ENCODE results near the gene RAB27A. TPM values are rescaled to one million over a fixed set of nuclear protein-coding genes. Genes with fewer than 3 reads are reported as not detected.
A peak's percentile ranks its signal among the peaks of the same experiment; 100 is the strongest.

RAB27A gene
- total and polyA plus RNA-seq, 9 of the 15 experiments (the other 6 are each of a cell fraction or from before 2014, with no cell fraction given): 31.5 to 171 (median 80.4) TPM

GRCh38 chr15:55318588-55319494 lies 29.2 kb upstream of the RAB27A start, which contains the start of the genes PIGB and PIGBOS1 (continued):
- no peak; the same call in none of the 2 replicates for TF ChIP-seq MGA (IDR thresholded peaks at IDR 0.05)
- TF ChIP-seq NR1H2 (CRISPR knock-in tag; IDR thresholded peaks at IDR 0.05): no peak
- TF ChIP-seq, protein P1, sequence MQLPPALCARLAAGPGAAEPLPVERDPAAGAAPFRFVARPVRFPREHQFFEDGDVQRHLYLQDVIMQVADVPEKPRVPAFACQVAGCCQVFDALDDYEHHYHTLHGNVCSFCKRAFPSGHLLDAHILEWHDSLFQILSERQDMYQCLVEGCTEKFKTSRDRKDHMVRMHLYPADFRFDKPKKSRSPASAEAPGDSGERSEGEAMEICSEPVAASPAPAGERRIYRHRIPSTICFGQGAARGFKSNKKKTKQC (CRISPR knock-in tag; IDR thresholded peaks at IDR 0.05): peak; percentile 52; the same call in 1 of the 2 replicates
- no peak for TF ChIP-seq ZNF655 (CRISPR knock-in tag; IDR thresholded peaks at IDR 0.05)
- TF ChIP-seq ZNF518B (CRISPR knock-in tag; IDR thresholded peaks at IDR 0.05): no peak
- TF ChIP-seq ZNF217 (CRISPR knock-in tag; IDR thresholded peaks at IDR 0.05): no peak
- TF ChIP-seq YY1 (IDR thresholded peaks at IDR 0.05; ENCODE audit: borderline replicate concordance in 1 of 3, control insufficient read depth in 1 of 3, extremely low read depth in 1 of 3, insufficient read depth in 3 of 3, insufficient read length in 1 of 3, insufficient replicate concordance in 2 of 3, low read depth in 1 of 3, low read length in 2 of 3): peak in 2 of 3 experiments; percentile 72 to 85
- no peak for TF ChIP-seq BMI1 (IDR thresholded peaks at IDR 0.05; ENCODE audit: low read length)
